Tibial nerve (tissue), 3 donors: ENCODE measurements around the gene SPATA2.
"Not testable (repeated sequence)": the region's sequence is repeated elsewhere in the genome, so short reads cannot be mapped to it uniquely, and the experiment has no call there.

ENCODE experiments used
- CTCF ChIP-seq, 5 experiments: fragments of 200-600 bp in 3 of 5; fragments of 450-650 bp in 2 of 5; sonication (generic) in 3 of 5; IDR thresholded peaks; one replicate each; pipeline ENCODE4 v1.5.1; 2016 to 2019; ENCODE audit warnings: antibody characterized with exemption in 5 of 5, mild to moderate bottlenecking in 3 of 5, moderate library complexity in 2 of 5
- POLR2A ChIP-seq, 2 donors: fragments of 450-650 bp; IDR thresholded peaks; one replicate each; pipeline ENCODE4 v1.6.1; 2017; ENCODE audit warnings: antibody characterized with exemption in 2 of 2, mild to moderate bottlenecking in 2 of 2, moderate library complexity in 2 of 2

- TF ChIP-seq POLR2A, CTCF (IDR thresholded peaks at IDR 0.05): not testable (repeated sequence)
Measured at GRCh38 chr20:49895474-49896093, 19.7 kb downstream of the SPATA2 start.
